GM12874 (cell line): ENCODE measurements around the gene ATR.
A peak's percentile ranks its signal among the peaks of the same experiment; 100 is the strongest.

ENCODE experiments used
- CTCF ChIP-seq: IDR thresholded peaks from 2 replicates; pipeline ENCODE4 v1.5.1; 2011; ENCODE audit warnings: low read depth, mild to moderate bottlenecking, control low read depth, low read length, moderate library complexity; ENCODE audit not compliant: insufficient read depth

ATR gene

DNA sequence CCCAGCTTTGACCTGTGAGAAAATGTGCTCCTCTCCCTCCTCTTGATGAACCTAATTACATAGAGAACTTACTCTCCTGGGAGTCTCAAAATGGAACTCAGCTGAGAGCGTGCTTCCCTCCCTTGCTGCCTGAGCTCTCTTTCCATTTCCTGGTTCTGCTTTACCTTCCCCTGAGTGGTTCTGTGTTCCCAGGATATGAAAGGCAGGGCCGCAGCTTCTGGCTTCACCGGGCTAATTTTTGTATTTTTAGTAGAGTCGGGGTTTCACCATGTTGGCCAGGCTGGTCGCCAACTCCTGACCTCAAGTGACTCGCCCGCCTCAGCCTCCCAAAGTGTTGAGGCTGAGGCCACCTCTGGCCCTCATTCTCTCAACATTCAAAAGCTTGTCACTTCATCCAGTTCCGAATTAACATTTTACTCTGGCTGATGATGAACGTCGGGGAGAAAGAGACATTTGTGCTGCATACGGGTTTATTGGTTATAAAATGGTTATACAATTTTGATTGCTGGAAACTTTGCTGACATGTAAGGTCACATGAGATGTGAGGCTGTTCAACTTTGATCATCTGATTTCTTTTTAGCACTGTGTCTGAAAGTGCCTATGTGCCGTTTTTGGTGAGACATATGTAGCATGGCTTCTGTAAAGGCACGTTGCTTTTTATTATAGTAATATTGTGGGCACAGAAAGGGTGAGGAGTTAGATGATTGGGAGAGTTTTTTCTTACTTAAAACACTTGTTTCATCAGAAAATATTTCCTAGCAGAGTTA is 24.3 kb upstream of the ATR start:
- no peak for TF ChIP-seq CTCF

GRCh38 chr3:142601713-142602112 is 23.2 kb upstream of the ATR start:
- no peak for TF ChIP-seq CTCF

GRCh38 chr3:142597906-142598305 is 19.4 kb upstream of the ATR start:
- no peak for TF ChIP-seq CTCF

DNA sequence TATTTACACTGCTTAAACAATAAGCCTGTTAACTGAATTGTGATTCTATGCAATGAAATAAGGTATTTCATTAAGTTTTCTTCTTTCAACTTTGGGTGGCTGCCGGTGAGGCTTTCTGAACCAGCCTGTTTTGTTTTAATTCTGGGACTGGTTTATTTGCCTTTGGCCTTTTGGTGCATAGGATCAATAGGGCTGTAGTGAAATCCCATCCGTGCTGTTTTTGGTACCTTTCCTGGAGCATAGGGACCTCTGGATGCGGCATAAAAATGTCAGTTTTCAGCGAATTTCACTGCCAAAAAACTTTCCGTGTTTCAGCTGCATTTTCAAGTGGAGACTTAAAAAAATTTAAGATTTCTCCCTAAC is 18.2 kb upstream of the ATR start:
- no peak for TF ChIP-seq CTCF

DNA sequence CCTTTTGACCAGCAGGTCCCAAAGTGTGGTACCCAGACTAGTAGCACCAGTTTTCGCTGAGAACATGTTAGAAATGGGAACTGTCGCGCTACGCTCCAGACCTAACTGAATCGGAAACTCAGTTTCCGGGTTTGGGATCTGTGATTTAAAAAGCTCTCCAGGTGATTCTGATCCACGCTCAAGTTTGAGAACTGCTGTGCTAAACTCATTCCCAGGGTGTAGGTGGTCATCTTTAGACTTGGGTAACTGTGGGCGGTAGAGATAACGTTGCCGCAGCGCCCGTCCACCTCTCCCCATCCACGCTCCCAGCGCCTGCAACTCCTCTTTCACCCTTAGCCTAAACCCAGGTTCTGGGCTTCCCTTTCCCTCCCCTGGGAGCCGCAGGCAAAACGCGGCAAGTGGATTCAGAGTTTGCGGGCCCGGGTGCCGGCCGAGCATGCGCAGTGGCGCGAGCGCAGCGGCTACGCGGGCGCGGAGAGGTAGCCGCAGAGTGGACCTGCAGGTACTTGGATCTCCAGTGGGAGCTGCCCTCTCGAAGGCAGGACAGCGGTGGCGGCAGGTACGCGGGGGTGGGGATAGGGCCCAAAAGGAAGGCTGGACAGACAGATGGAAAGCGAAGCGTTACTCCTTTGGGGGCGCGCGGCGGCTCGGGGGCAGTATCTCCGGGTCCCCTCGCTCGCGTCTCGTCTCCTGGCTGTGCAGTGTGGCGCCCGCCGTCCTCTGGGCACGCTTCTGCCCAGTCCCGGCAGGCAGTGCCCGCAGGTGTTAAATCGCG is 17.6 kb upstream of the ATR start, which contains the start of gene PLS1:
Gene PLS1 (plus strand): TSS at position 443 of the 775 bp plus-strand sequence. CDS start 67,845 bp downstream, outside the sequence.
- TF ChIP-seq CTCF: 0 out of 2 replicates have a peak, but pooled peaks have one; percentile 2

DNA sequence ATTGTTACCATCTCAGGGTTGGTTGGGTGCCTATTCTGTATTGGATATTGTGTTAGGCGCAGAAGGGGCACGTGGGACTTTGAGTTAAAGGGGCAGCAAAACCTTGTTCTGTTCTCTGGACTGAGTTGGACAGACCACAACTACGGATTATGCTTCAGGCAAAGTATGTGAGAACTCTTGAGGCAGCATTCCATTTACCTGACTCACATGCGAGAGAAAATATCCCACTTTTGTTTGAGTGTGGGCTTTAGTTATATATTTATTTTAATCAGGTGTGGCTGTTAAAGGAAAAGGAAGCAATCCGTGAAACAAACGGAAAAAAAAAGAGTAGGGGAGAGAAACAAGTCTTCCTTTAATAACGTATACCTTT is 17.0 kb upstream of the ATR start:
- no peak for TF ChIP-seq CTCF

DNA sequence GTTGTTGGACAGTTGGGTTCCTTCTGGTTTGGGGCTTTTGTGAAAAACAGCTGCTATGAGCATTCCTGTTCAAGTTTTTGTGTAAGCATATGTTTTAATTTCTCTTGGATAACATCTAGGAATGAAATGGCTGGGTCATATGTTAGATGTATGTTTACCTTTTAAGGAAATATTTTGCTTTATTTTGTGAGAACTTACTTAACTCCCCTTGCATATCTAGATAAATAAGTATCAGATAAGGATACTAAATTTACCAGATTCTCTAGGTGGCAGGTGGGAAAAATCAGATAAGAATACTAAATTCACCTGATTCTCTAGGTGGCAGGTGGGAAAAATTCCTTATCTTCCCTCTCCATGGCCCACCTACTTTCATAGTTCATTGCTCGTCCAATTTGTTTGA is 16.6 kb upstream of the ATR start:
- TF ChIP-seq CTCF: no peak
